VCaP (cell line): Measurements from ENCODE around the gene ACACB.
"Not testable (repeated sequence)": the region's sequence is repeated elsewhere in the genome, so short reads cannot be mapped to it uniquely, and the experiment has no call there.

Experiments used
- H3K27ac ChIP-seq: fragments of 450-650 bp; 2 replicates; pipeline ENCODE4 v1.5.1; 2017
- CTCF ChIP-seq: fragments of 450-650 bp; conservative IDR thresholded peaks from 2 replicates; pipeline ENCODE4 v1.5.1; 2017; ENCODE audit warnings: mild to moderate bottlenecking, moderate library complexity

ACACB gene

GRCh38 chr12:109169262-109169661, 52.9 kb downstream of the ACACB start:
- no peak for TF ChIP-seq CTCF

GRCh38 chr12:109169686-109170085, 53.3 kb downstream of the ACACB start:
- no peak for TF ChIP-seq CTCF

More at GRCh38 chr12:109169262-109169661, 52.9 kb downstream of the ACACB start:
- peak overlapping the region; percentile 58 for H3K27ac ChIP-seq

GRCh38 chr12:109170324-109170723, 53.9 kb downstream of the ACACB start:
- TF ChIP-seq CTCF: no peak
- peak overlapping the region; percentile 58 for H3K27ac ChIP-seq

More at GRCh38 chr12:109169686-109170085, 53.3 kb downstream of the ACACB start:
- H3K27ac ChIP-seq: peak overlapping the region; percentile 58

- H3K27ac ChIP-seq: not testable (repeated sequence)
Measured at GRCh38 chr12:109172787-109173186, 56.4 kb downstream of the ACACB start.

- no peak overlapping the region for H3K27ac ChIP-seq
- no peak for TF ChIP-seq CTCF
Measured at GRCh38 chr12:109173443-109174240, 57.3 kb downstream of the ACACB start.

- TF ChIP-seq CTCF: no peak
- no peak overlapping the region for H3K27ac ChIP-seq
Measured at GRCh38 chr12:109174468-109174867, 58.1 kb downstream of the ACACB start.

- TF ChIP-seq CTCF: no peak
- H3K27ac ChIP-seq: no peak overlapping the region
Measured at GRCh38 chr12:109178532-109178931, 62.1 kb downstream of the ACACB start.

GRCh38 chr12:109179927-109180326, 63.5 kb downstream of the ACACB start:
- TF ChIP-seq CTCF: no peak
- H3K27ac ChIP-seq: no peak overlapping the region
